Astrocyte (in vitro differentiated cells and primary cell): ENCODE data around the gene DNAL1. TPM values are rescaled to one million over a fixed set of nuclear protein-coding genes. Genes with fewer than 3 reads are reported as not detected.

Experiments
- DNase-seq: peaks from one replicate; pipeline ENCODE4 v3.0.0-alpha.2; 2010; ENCODE audit warnings: low read depth
- FAIRE-seq: peaks from 2 replicates; lab custom pipeline; 2011; peaks lifted over from hg19 to GRCh38; lab: Jason Lieb, UNC
- H2AFZ ChIP-seq: 2 replicates; pipeline ENCODE4 v1.6.0; 2012; ENCODE audit warnings: low read depth, low read length, inconsistent platforms
- H3K27ac ChIP-seq: 2 replicates; pipeline ENCODE4 v1.5.1; 2011; ENCODE audit warnings: low read depth, low read length, inconsistent platforms
- H3K27me3 ChIP-seq: 2 replicates; pipeline ENCODE4 v1.6.0; 2011; ENCODE audit warnings: low read length, inconsistent platforms; ENCODE audit not compliant: insufficient read depth
- H3K36me3 ChIP-seq: 2 replicates; pipeline ENCODE4 v1.5.1; 2011; ENCODE audit warnings: low read length, inconsistent platforms; ENCODE audit not compliant: insufficient read depth
- H3K4me1 ChIP-seq: 2 replicates; pipeline ENCODE4 v1.5.1; 2011; ENCODE audit warnings: low read length, inconsistent platforms; ENCODE audit not compliant: insufficient read depth
- H3K4me2 ChIP-seq: 2 replicates; pipeline ENCODE4 v1.6.0; 2012; ENCODE audit warnings: low read length, inconsistent platforms
- H3K4me3 ChIP-seq: 2 replicates; pipeline ENCODE4 v1.5.1; 2011; ENCODE audit warnings: low read depth, mild to moderate bottlenecking, low read length, inconsistent platforms; ENCODE audit not compliant: insufficient read depth
- H3K79me2 ChIP-seq: 2 replicates; pipeline ENCODE4 v1.6.0; 2012; ENCODE audit warnings: mild to moderate bottlenecking, low read length, inconsistent platforms; ENCODE audit not compliant: insufficient read depth
- H3K9ac ChIP-seq: 2 replicates; pipeline ENCODE4 v1.6.0; 2012; ENCODE audit warnings: mild to moderate bottlenecking, low read length, inconsistent platforms
- H3K9me3 ChIP-seq: 2 replicates; pipeline ENCODE4 v1.5.1; 2012; ENCODE audit warnings: low read depth, mild to moderate bottlenecking, low read length, inconsistent platforms; ENCODE audit not compliant: insufficient read depth
- H4K20me1 ChIP-seq: 2 replicates; pipeline ENCODE4 v1.6.0; 2012; ENCODE audit warnings: low read length, inconsistent platforms; ENCODE audit not compliant: insufficient read depth
- H3K27ac Mint-ChIP-seq: one replicate; pipeline ENCODE4 v1.8.0; 2021; ENCODE audit warnings: mild to moderate bottlenecking, mixed read lengths; ENCODE audit not compliant: unreplicated experiment
- H3K27me3 Mint-ChIP-seq: one replicate; pipeline ENCODE4 v1.8.0; 2021; ENCODE audit warnings: low read depth, mixed read lengths; ENCODE audit not compliant: unreplicated experiment
- H3K36me3 Mint-ChIP-seq: one replicate; pipeline ENCODE4 v1.8.0; 2021; ENCODE audit warnings: low read depth, mixed read lengths; ENCODE audit not compliant: unreplicated experiment
- H3K4me1 Mint-ChIP-seq: one replicate; pipeline ENCODE4 v1.8.0; 2021; ENCODE audit warnings: low read depth, mixed read lengths; ENCODE audit not compliant: unreplicated experiment
- H3K4me3 Mint-ChIP-seq: one replicate; pipeline ENCODE4 v1.8.0; 2021; ENCODE audit warnings: mild to moderate bottlenecking, moderate library complexity, mixed read lengths; ENCODE audit not compliant: unreplicated experiment
- H3K9me3 Mint-ChIP-seq: one replicate; pipeline ENCODE4 v1.8.0; 2021; ENCODE audit warnings: mild to moderate bottlenecking, mixed read lengths; ENCODE audit not compliant: unreplicated experiment
- CTCF ChIP-seq: IDR thresholded peaks from 2 replicates; pipeline ENCODE4 v1.5.1; 2011; ENCODE audit warnings: low read depth, mild to moderate bottlenecking, inconsistent platforms, low read length, moderate library complexity; ENCODE audit not compliant: insufficient read depth
- EZH2 ChIP-seq: IDR thresholded peaks from 2 replicates; pipeline ENCODE4 v1.6.1; 2012; ENCODE audit warnings: mild to moderate bottlenecking, low read length, inconsistent platforms; ENCODE audit not compliant: insufficient read depth
- total RNA-seq: library from RNA; stranded (reverse); gene quantifications from 2 replicates; pipeline ENCODE4 v1.2.1, GENCODE V29; 2021

Gene DNAL1
- total RNA-seq, 1 donor from 2014 or later, result 24.9 TPM

- H3K27ac Mint-ChIP-seq, result peak overlapping the region; percentile 53
- Histone ChIP-seq H2AFZ (no peak overlapping the region), H3K79me2 (peaks cover 93% of the 10 kb centered on the region), H3K4me2 (peak overlapping the region; percentile 82), H3K36me3 (peaks cover 2% of the 10 kb centered on the region), H4K20me1 (peaks cover 93% of the 10 kb centered on the region), H3K4me1 (peaks cover 61% of the 10 kb centered on the region), H3K27ac (peak overlapping the region; percentile 20), H3K27me3 (no peaks in the 10 kb centered on the region), H3K4me3 (peak overlapping the region; percentile 44), H3K9ac (peak overlapping the region; percentile 37), H3K9me3 (no peaks in the 10 kb centered on the region)
- H3K36me3 Mint-ChIP-seq, result peaks cover 2% of the 10 kb centered on the region
- peak overlapping the region; percentile 34 for H3K4me3 Mint-ChIP-seq
- H3K9me3 Mint-ChIP-seq, result no peaks in the 10 kb centered on the region
- FAIRE-seq (no peak), DNase-seq (no peak)
- TF ChIP-seq CTCF, result no peak
- no peak for TF ChIP-seq EZH2
- peaks cover 62% of the 10 kb centered on the region for H3K4me1 Mint-ChIP-seq
- H3K27me3 Mint-ChIP-seq, result no peaks in the 10 kb centered on the region
These were observed 97.2 kb downstream of the DNAL1 start for GRCh38 chr14:73741876-73742519.

DNA sequence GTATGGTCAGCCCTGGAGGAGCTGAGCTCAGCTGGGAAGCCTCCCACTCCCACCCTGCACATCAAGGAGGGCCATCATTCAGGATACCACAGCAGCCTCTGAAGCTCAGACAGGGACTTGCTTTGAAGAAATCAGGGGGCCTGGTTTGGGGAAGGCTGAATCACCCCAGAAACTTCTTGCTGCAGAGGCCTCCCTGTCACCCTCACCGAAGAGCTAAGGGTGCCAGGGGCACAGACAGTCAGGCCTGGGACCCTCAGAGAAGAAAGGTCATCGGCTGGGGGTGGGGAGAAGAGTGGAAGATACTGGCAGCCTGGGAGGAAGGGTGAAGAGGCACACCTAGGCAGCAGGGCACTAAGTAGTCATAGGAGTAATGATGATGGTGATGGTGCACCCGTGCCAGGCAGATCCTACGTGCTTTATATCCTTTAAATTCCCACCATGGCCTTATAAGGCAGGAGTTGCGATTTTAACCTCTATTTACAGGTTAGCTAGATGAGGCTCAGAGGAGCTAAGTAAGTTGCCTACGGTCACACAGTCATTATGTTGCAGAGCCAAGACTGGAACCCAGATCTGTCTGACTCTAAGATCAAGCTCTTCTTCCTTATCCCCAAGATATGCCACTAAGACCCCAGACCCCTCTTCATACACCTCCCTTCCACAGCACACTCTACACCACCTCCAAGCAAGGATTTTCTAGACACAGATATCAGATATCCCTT, 97.9 kb downstream of the DNAL1 start:
- Mint-ChIP-seq H3K9me3 (no peaks in the 10 kb centered on the region), H3K4me1 (peaks cover 65% of the 10 kb centered on the region), H3K27ac (no peak overlapping the region), H3K4me3 (peak overlapping the region; percentile 48), H3K36me3 (no peaks in the 10 kb centered on the region), H3K27me3 (no peaks in the 10 kb centered on the region)
- peak overlapping the region; percentile 37 for H3K9ac ChIP-seq
- H3K27me3 ChIP-seq, result no peaks in the 10 kb centered on the region
- H3K36me3 ChIP-seq, result no peaks in the 10 kb centered on the region
- no peak for TF ChIP-seq EZH2
- no peak for TF ChIP-seq CTCF
- peaks cover 96% of the 10 kb centered on the region for H3K79me2 ChIP-seq
- H3K27ac ChIP-seq, result peak overlapping the region; percentile 20
- DNase-seq (no peak), FAIRE-seq (no peak)
- H3K9me3 ChIP-seq, result no peaks in the 10 kb centered on the region
- peak overlapping the region; percentile 82 for H3K4me2 ChIP-seq
- no peak overlapping the region for H3K4me3 ChIP-seq
- H3K4me1 ChIP-seq, result peaks cover 61% of the 10 kb centered on the region
- no peak overlapping the region for H2AFZ ChIP-seq
- peaks cover 96% of the 10 kb centered on the region for H4K20me1 ChIP-seq
